Measurements from ENCODE around the gene TRAPPC12.

- TF ChIP-seq CTCF (IDR thresholded peaks at IDR 0.05; ENCODE audit: low read depth, low read length, poor library complexity, severe bottlenecking) (no peak), EZH2phosphoT487 (IDR thresholded peaks at IDR 0.05; ENCODE audit: borderline replicate concordance, low read length) (no peak)
Measured at GRCh38 chr2:3445891-3446290, 66.4 kb downstream of the TRAPPC12 start.
